ENCODE measurements around the gene ST6GALNAC3.

ST6GALNAC3 gene

GRCh38 chr1:76202670-76203069 is 128.1 kb downstream of the ST6GALNAC3 start:
- no peak for TF ChIP-seq GATA2 (IDR thresholded peaks at IDR 0.05; ENCODE audit: low read depth, low read length)
- TF ChIP-seq GATA3 (IDR thresholded peaks at IDR 0.05; ENCODE audit: low read depth, low read length): no peak

GRCh38 chr1:76203127-76203526 is 128.6 kb downstream of the ST6GALNAC3 start:
- TF ChIP-seq GATA2 (IDR thresholded peaks at IDR 0.05; ENCODE audit: low read depth, low read length) (no peak), GATA3 (IDR thresholded peaks at IDR 0.05; ENCODE audit: low read depth, low read length) (no peak)

- TF ChIP-seq GATA2 (IDR thresholded peaks at IDR 0.05; ENCODE audit: low read depth, low read length) (no peak), GATA3 (IDR thresholded peaks at IDR 0.05; ENCODE audit: low read depth, low read length) (no peak)
These were observed 134.7 kb downstream of the ST6GALNAC3 start for GRCh38 chr1:76209238-76209637.

GRCh38 chr1:76209648-76210047 is 135.1 kb downstream of the ST6GALNAC3 start:
- TF ChIP-seq GATA3 (IDR thresholded peaks at IDR 0.05; ENCODE audit: low read depth, low read length) (no peak), GATA2 (IDR thresholded peaks at IDR 0.05; ENCODE audit: low read depth, low read length) (no peak)

GRCh38 chr1:76210160-76210559 is 135.6 kb downstream of the ST6GALNAC3 start:
- no peak for TF ChIP-seq GATA2 (IDR thresholded peaks at IDR 0.05; ENCODE audit: low read depth, low read length)
- TF ChIP-seq GATA3 (IDR thresholded peaks at IDR 0.05; ENCODE audit: low read depth, low read length): no peak

GRCh38 chr1:76218888-76219287 is 144.3 kb downstream of the ST6GALNAC3 start:
- no peak for TF ChIP-seq GATA2 (IDR thresholded peaks at IDR 0.05; ENCODE audit: low read depth, low read length)
- no peak for TF ChIP-seq GATA3 (IDR thresholded peaks at IDR 0.05; ENCODE audit: low read depth, low read length)

- TF ChIP-seq GATA2 (IDR thresholded peaks at IDR 0.05; ENCODE audit: low read depth, low read length) (no peak), GATA3 (IDR thresholded peaks at IDR 0.05; ENCODE audit: low read depth, low read length) (no peak)
These were observed 144.8 kb downstream of the ST6GALNAC3 start for GRCh38 chr1:76219366-76219818.

GRCh38 chr1:76224752-76225151 is 150.2 kb downstream of the ST6GALNAC3 start:
- no peak for TF ChIP-seq GATA3 (IDR thresholded peaks at IDR 0.05; ENCODE audit: low read depth, low read length)
- TF ChIP-seq GATA2 (IDR thresholded peaks at IDR 0.05; ENCODE audit: low read depth, low read length): no peak

- TF ChIP-seq GATA3 (IDR thresholded peaks at IDR 0.05; ENCODE audit: low read depth, low read length): no peak
- TF ChIP-seq GATA2 (IDR thresholded peaks at IDR 0.05; ENCODE audit: low read depth, low read length): no peak
These were observed 151.0 kb downstream of the ST6GALNAC3 start for GRCh38 chr1:76225526-76225925.

GRCh38 chr1:76227621-76228020 is 153.1 kb downstream of the ST6GALNAC3 start:
- TF ChIP-seq GATA3 (IDR thresholded peaks at IDR 0.05; ENCODE audit: low read depth, low read length) (no peak), GATA2 (IDR thresholded peaks at IDR 0.05; ENCODE audit: low read depth, low read length) (no peak)

- TF ChIP-seq GATA2 (IDR thresholded peaks at IDR 0.05; ENCODE audit: low read depth, low read length) (no peak), GATA3 (IDR thresholded peaks at IDR 0.05; ENCODE audit: low read depth, low read length) (no peak)
These were observed 154.9 kb downstream of the ST6GALNAC3 start for GRCh38 chr1:76229279-76230005.

GRCh38 chr1:76230842-76231281 is 156.3 kb downstream of the ST6GALNAC3 start:
- no peak for TF ChIP-seq GATA2 (IDR thresholded peaks at IDR 0.05; ENCODE audit: low read depth, low read length)
- TF ChIP-seq GATA3 (IDR thresholded peaks at IDR 0.05; ENCODE audit: low read depth, low read length): no peak

- TF ChIP-seq GATA3 (IDR thresholded peaks at IDR 0.05; ENCODE audit: low read depth, low read length) (no peak), GATA2 (IDR thresholded peaks at IDR 0.05; ENCODE audit: low read depth, low read length) (no peak)
These were observed 156.8 kb downstream of the ST6GALNAC3 start for GRCh38 chr1:76231320-76231719.

- TF ChIP-seq GATA2 (IDR thresholded peaks at IDR 0.05; ENCODE audit: low read depth, low read length): no peak
- no peak for TF ChIP-seq GATA3 (IDR thresholded peaks at IDR 0.05; ENCODE audit: low read depth, low read length)
These were observed 158.1 kb downstream of the ST6GALNAC3 start for GRCh38 chr1:76232666-76233065.

GRCh38 chr1:76234061-76234460 is 159.5 kb downstream of the ST6GALNAC3 start:
- TF ChIP-seq GATA3 (IDR thresholded peaks at IDR 0.05; ENCODE audit: low read depth, low read length): no peak
- TF ChIP-seq GATA2 (IDR thresholded peaks at IDR 0.05; ENCODE audit: low read depth, low read length): no peak
